GM21737 (cell line): ENCODE data around the gene TAF1B.

Experiments
- ATAC-seq: cut with Tn5 transposase; IDR thresholded peaks from one replicate; pipeline ENCODE4 v1.9.1; 2021; ENCODE audit warnings: mild to moderate bottlenecking, moderate library complexity; ENCODE audit not compliant: unreplicated experiment

TAF1B gene

GRCh38 chr2:9843229-9844035, at the start of gene TAF1B:
TAF1B (plus strand) TSS chr2:9843474; CDS start chr2:9843542, 68 bp downstream.
- ATAC-seq, result peak; percentile 82

- ATAC-seq, result no peak
Measured at GRCh38 chr2:9793918-9794717, 49.2 kb upstream of the TAF1B start.

GRCh38 chr2:9795071-9795470, 48.2 kb upstream of the TAF1B start:
- ATAC-seq, result no peak

- ATAC-seq, result no peak
Measured at GRCh38 chr2:9796056-9797010, 46.9 kb upstream of the TAF1B start.

- ATAC-seq, result no peak
Measured at GRCh38 chr2:9797086-9797485, 46.2 kb upstream of the TAF1B start.

GRCh38 chr2:9797681-9798556, 45.4 kb upstream of the TAF1B start:
- no peak for ATAC-seq

GRCh38 chr2:9799011-9799596, 44.2 kb upstream of the TAF1B start:
- peak; percentile 31 for ATAC-seq

GRCh38 chr2:9799729-9800632, 43.3 kb upstream of the TAF1B start:
- ATAC-seq, result peak; percentile 93

GRCh38 chr2:9800639-9800974, 42.7 kb upstream of the TAF1B start:
- ATAC-seq, result no peak

GRCh38 chr2:9800975-9801726, 42.1 kb upstream of the TAF1B start:
- ATAC-seq, result no peak

- ATAC-seq, result no peak
Measured at GRCh38 chr2:9802576-9802993, 40.7 kb upstream of the TAF1B start.

GRCh38 chr2:9803023-9803805, 40.1 kb upstream of the TAF1B start:
- ATAC-seq, result no peak

GRCh38 chr2:9805435-9806297, 37.6 kb upstream of the TAF1B start:
- ATAC-seq, result no peak

- ATAC-seq, result no peak
Measured at GRCh38 chr2:9806298-9806610, 37.0 kb upstream of the TAF1B start.

- ATAC-seq, result no peak
Measured at GRCh38 chr2:9806656-9807055, 36.6 kb upstream of the TAF1B start.

GRCh38 chr2:9807056-9807455, 36.2 kb upstream of the TAF1B start:
- no peak for ATAC-seq
